HG03064 (cell line): ENCODE measurements around the gene CCR6.

Experiments used
- ATAC-seq: cut with Tn5 transposase; IDR thresholded peaks from one replicate; pipeline ENCODE4 v1.9.1; 2021; ENCODE audit warnings: low read depth; ENCODE audit not compliant: unreplicated experiment

The CCR6 gene

GRCh38 chr6:167097770-167098169, 25.1 kb upstream of the CCR6 start:
- ATAC-seq: no peak

DNA sequence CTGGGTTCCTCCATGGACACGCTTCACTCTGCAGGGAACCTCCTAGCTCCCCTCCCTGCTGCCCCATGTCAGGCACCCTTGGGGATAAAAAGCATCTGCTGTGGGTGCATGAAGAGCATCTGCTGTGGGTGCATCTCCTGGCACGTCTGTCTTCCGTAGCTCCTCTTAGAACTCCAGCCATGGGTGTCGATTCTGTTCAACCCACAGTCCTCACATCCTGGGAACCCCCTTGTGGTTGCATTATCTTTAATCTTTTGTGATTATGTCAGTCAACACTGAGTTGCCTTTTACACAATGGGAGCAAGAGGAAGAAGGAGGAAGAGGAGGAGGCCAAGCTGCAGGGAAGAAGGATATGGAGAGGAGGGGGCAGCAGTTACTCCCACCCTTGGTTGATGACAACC, 24.1 kb upstream of the CCR6 start:
- no peak for ATAC-seq

- ATAC-seq: no peak
These were observed 23.2 kb upstream of the CCR6 start for GRCh38 chr6:167099707-167100106.

DNA sequence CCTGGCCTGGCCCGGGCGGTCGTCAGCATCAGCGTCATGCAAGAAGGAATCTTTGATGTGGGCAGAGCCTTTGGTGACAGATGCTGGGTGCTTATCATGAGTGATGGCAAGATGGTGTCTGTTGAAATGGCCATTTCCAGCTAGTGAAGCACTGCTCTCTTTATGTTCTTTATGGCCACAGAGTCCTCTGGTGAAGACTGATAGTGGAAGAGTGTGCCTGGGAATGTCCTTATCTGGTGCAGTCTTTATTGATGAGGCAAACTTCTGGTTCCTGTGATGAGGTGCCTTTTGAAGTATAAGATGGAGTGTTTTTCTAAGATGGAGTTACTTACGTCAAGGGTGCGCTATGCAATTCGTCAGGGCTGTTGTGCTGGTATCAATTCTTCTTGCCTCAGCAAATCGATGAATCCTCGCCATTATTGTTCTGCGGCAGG, 22.6 kb upstream of the CCR6 start:
- no peak for ATAC-seq

- no peak for ATAC-seq
These were observed 20.6 kb upstream of the CCR6 start for GRCh38 chr6:167102318-167102717.

GRCh38 chr6:167103041-167103891, 19.6 kb upstream of the CCR6 start:
- ATAC-seq: peak; percentile 98

DNA sequence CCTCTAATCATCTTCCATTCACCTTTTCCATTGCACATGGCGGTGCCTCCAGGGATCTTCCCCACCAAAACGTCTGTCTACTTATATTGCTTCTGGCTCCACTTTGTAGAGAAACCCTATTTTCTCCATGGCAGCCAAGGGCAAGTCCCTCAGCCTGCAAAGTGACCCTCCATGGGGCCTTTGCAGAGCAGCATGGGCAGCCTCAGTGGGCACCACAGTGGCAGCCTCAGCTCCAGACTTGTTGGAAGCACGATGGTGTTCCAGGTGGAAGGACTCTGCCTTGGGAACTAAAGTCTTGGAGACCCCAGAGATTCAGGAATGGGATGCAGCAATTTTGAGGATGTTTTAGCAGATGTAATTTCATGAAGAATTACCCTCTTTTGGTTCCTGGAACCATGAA, 18.5 kb upstream of the CCR6 start:
- ATAC-seq: no peak

DNA sequence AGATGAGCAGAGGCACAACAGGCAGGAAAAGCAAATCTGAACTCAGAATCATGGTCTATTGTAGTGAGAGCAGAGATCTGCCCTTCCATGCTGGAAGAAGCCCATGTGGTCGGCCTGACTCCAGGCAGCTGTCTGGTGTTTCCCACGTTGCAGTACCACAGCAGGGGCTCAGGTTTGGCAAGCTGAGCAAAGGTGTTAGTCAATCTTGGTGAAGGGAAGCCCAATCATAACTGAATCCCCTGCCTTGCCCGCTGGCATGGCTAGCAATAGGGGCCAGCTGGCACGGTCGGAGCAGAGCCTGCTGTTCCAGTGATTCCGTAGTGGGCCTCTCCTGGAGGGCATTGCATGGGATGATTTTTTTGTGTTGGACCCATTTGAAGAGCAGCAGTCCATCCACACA, 17.8 kb upstream of the CCR6 start:
- ATAC-seq: no peak

DNA sequence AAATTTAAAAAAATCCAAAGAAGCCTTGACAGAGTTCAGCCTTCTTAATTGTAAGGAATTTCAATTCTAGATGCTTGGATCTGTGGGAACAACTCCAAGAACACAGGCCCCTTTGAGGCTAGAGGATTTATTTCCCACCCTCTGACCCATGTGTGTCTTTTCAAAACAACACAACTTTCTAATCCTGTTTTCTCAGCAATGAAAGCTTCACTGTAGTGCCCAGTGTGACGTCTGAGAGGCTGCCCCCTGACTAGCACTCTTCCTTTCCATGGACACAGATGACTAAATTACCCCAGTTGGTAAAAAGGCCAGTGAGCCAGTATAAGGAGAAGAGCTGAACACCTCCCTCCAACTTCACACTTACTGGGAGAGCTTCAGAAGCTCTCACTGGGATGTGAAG, 16.5 kb upstream of the CCR6 start:
- no peak for ATAC-seq

DNA sequence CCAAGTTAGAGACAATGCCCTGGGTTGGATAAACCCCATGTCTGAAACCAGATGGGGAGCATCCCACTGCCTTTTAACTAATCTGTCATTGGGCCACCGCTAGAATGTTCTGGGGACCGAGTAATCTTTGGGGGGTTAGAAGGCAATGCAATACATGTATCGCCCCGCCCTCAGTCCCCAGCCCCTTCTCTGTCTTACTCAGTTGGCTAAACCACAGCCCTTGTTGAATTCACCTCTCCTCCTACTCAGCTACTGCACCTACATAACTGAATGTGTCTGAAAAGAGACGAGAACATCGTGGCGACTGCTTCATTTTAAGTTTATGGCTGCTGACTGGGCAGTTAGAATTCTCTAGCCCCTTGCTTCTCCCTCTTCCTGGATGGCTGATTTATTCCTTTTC, 15.1 kb upstream of the CCR6 start:
- ATAC-seq: no peak

- no peak for ATAC-seq
These were observed 14.6 kb upstream of the CCR6 start for GRCh38 chr6:167108278-167108677.

- no peak for ATAC-seq
These were observed 13.2 kb upstream of the CCR6 start for GRCh38 chr6:167109651-167110050.

- ATAC-seq: no peak
These were observed 11.3 kb upstream of the CCR6 start for GRCh38 chr6:167111597-167111996.

- ATAC-seq: no peak
These were observed 10.5 kb upstream of the CCR6 start for GRCh38 chr6:167112421-167112820.

DNA sequence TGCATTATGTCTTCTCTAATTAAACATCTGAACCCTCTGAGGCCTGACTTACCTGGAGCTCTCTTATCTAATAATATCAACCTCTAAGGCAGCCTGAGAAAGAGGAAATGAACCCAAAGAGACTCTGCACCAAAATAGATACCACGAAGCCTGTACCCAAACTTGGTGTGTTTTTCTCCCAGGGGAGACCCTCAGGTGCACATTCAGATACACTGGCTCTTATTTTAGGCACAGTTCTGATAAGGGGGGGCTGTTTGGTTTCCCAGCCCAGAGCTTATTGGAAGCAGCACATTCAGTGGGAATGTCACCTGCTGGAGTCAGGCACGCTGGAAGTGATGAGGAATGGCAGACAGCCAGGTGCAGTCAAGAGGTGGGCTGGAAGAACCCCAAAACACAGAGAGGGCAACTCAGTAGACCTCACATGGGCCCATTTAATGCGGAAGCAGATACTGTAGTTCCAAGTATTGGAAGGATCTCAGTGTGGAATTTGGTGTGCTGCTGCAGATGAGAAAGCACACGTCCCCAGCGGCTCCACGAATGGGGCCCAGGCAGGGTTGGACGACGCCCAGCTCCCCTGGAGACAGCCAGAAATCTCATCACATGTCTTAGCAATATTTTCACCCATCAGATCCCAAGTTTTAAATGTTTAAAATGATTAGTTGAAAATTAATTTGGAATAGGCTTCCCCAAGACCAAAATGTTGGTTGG, 9.7 kb upstream of the CCR6 start:
- peak; percentile 47 for ATAC-seq

GRCh38 chr6:167113935-167114910, 8.7 kb upstream of the CCR6 start:
- ATAC-seq: peak; percentile 82

GRCh38 chr6:167115054-167115453, 7.8 kb upstream of the CCR6 start:
- ATAC-seq: no peak

DNA sequence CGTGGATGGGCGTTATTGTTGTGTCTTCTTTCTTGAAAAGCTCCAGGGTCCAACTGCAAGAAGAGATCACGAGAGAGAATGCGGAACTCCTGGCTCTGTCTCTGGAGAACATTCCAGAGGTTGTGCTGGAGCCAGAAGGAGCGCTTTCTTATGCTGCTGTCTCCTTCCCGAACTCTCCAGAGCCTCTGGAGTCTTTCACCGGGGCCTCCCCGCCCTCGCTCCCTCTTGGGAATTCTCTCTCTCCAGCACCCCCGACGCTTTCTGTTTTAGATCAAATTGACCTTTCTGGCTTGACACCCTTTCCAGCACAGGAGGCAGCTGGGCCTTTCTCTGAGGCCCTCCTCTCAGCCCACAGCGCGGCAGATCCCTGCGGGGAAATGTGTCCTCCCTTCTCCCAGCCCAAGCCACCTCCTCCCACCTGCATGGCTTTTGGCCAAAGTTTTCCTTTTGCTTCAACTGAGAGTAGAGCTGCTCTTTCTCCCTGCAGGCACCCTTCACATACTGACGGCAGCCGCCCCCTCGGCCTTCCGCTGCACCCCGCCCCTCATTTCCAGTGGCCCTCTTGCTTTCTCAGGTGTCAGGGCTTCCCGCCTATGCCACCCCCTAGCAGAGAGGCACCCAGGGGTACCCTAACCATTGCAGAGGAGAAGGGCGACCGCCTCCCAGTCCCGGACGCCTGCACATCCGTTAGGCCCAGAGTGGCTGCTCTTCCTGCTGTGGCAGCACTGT, 6.6 kb upstream of the CCR6 start:
- ATAC-seq: no peak

GRCh38 chr6:167116838-167117228, 6.1 kb upstream of the CCR6 start:
- ATAC-seq: no peak

DNA sequence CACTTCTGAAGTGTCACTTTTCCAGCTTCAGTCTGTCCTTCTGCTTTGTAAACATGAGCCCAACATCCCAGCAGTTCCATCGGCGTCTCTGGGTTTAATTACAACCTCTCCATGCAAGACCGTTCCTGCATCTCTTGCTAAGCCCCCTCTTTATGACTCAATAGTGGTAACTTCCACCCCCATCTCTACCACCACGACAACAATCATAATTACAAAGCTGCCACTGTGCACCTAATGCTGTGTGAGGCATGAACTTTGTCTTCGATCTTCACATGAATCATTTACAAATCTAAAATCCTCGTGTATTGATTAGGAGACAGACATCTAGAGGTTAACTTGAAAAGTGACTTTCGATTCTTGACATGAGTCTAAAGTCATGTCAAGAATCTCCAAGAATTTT, 4.9 kb upstream of the CCR6 start:
- ATAC-seq: no peak
